Stomach smooth muscle (tissue), 2 donors: ENCODE results near the gene TMEM127.

Experiments
- H3K27ac ChIP-seq: one replicate; pipeline ENCODE4 v1.7.0; 2013; ENCODE audit warnings: mild to moderate bottlenecking, low read length, inconsistent platforms
- H3K27me3 ChIP-seq, 2 donors: one replicate each; pipeline ENCODE4 v1.7.0; 2013; ENCODE audit warnings: low read length in 2 of 2; ENCODE audit not compliant: insufficient read depth in 2 of 2, control insufficient read depth in 1 of 2
- H3K36me3 ChIP-seq, 2 donors: one replicate each; pipeline ENCODE4 v1.7.0; 2013; ENCODE audit warnings: low read length in 2 of 2; ENCODE audit not compliant: control insufficient read depth in 2 of 2, insufficient read depth in 2 of 2
- H3K4me1 ChIP-seq: one replicate; pipeline ENCODE4 v1.7.0; 2013; ENCODE audit warnings: low read length; ENCODE audit not compliant: control insufficient read depth, insufficient read depth
- H3K4me3 ChIP-seq, 2 donors: one replicate each; pipeline ENCODE4 v1.7.0; 2013; ENCODE audit warnings: low read length in 2 of 2
- H3K9ac ChIP-seq, 2 donors: one replicate each; pipeline ENCODE4 v1.7.0; 2013; ENCODE audit warnings: low read length in 2 of 2, mild to moderate bottlenecking in 1 of 2
- H3K9me3 ChIP-seq, 2 donors: one replicate each; pipeline ENCODE4 v1.7.0; 2013; ENCODE audit warnings: low read length in 2 of 2; ENCODE audit not compliant: control insufficient read depth in 2 of 2
- donor health status: healthy.
- donor health status: Pancreatic carcinoma.

TMEM127 gene

GRCh38 chr2:96251721-96252292 is 14.0 kb downstream of the TMEM127 start:
- Histone ChIP-seq H3K27ac (no peak overlapping the region), H3K9ac (no peak overlapping the region), H3K9me3 (no peaks in the 10 kb centered on the region), H3K4me1 (peaks cover 20% of the 10 kb centered on the region), H3K27me3 (no peaks in the 10 kb centered on the region), H3K36me3 (peaks cover 34 to 40% of the 10 kb centered on the region in 2 donors), H3K4me3 (no peak overlapping the region)

DNA sequence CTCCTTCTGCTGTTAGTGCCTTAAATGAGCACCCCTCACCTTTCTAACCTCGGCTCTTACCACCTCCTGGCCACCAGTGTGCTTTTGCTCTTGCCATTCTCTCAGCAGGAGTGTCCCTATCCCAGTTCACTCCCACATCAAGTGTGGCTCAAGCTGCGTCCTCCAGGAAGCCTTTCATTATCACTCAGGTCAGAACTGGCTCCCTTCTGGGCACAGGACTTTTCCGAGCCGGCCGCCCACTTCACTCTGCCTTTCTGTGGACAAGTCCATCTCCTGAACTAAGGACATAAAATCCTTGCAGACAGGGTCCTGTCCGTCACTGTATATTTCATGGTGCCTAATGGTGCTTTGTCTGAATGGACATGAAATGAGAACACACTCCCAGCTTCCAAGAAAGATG is 15.6 kb downstream of the TMEM127 start:
- Histone ChIP-seq H3K27ac (no peak overlapping the region), H3K9me3 (no peaks in the 10 kb centered on the region), H3K9ac (no peak overlapping the region), H3K4me1 (peaks cover 20% of the 10 kb centered on the region), H3K27me3 (no peaks in the 10 kb centered on the region), H3K4me3 (no peak overlapping the region), H3K36me3 (peaks cover 30 to 38% of the 10 kb centered on the region in 2 donors)

- no peak overlapping the region for H3K4me3 ChIP-seq
- H3K9me3 ChIP-seq, result no peaks in the 10 kb centered on the region
- H3K9ac ChIP-seq, result no peak overlapping the region
- peaks cover 25 to 33% of the 10 kb centered on the region in 2 donors for H3K36me3 ChIP-seq
- no peak overlapping the region for H3K27ac ChIP-seq
- H3K27me3 ChIP-seq, result no peaks in the 10 kb centered on the region
- H3K4me1 ChIP-seq, result peaks cover 20% of the 10 kb centered on the region
Observed at GRCh38 chr2:96249654-96250053, 16.1 kb downstream of the TMEM127 start.

DNA sequence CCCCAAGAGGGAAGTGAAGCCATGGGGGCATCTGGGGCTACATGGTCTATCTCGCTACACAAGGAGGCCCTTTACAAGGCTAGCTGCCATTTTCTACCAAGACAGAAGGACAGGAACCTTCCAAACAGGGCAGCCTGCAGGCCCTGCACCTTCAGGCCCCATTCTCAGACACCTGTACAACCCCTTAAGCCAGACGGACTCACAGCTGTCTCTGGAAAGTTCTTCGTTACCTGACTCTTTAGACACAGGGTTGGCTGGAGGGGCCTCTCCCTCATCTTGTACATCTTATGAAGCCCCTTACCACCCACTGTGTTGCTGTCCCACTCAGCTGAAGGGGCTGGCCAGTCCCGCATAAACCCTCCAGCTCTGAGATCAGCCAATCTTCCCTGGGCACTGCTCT is 17.2 kb downstream of the TMEM127 start:
- H3K9ac ChIP-seq, result no peak overlapping the region
- no peak overlapping the region for H3K4me3 ChIP-seq
- no peak overlapping the region for H3K27ac ChIP-seq
- no peaks in the 10 kb centered on the region for H3K27me3 ChIP-seq
- H3K4me1 ChIP-seq, result peaks cover 18% of the 10 kb centered on the region
- H3K9me3 ChIP-seq, result no peaks in the 10 kb centered on the region
- H3K36me3 ChIP-seq, result peaks cover 16 to 22% of the 10 kb centered on the region in 2 donors

- H3K9me3 ChIP-seq, result no peaks in the 10 kb centered on the region
- H3K27me3 ChIP-seq, result no peaks in the 10 kb centered on the region
- no peak overlapping the region for H3K27ac ChIP-seq
- H3K4me3 ChIP-seq, result no peak overlapping the region
- H3K4me1 ChIP-seq, result peaks cover 18% of the 10 kb centered on the region
- H3K9ac ChIP-seq, result no peak overlapping the region
- peaks cover 12 to 15% of the 10 kb centered on the region in 2 donors for H3K36me3 ChIP-seq
Observed at GRCh38 chr2:96247896-96248295, 17.9 kb downstream of the TMEM127 start.

DNA sequence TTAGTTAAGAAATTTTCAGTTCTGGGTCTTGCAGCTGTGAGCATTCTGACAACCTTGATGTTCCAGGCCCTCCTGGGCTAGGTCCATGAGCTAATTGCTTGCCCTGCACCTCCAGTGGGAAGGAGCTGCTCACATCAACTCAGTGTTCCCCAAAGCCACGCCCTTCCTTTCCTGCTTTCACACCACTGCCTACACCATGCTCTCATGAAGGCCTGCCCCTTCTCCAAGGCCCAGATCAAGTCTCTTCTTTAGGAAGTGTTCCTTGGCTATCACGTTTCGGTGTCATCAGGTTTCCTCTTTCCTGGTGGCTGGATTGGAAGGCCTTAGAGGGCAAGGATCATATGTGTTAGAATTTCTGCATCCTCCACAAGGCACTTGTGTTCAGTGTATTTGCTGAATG is 18.8 kb downstream of the TMEM127 start:
- Histone ChIP-seq H3K4me1 (peaks cover 16% of the 10 kb centered on the region), H3K27me3 (no peaks in the 10 kb centered on the region), H3K36me3 (peaks cover 4 to 7% of the 10 kb centered on the region in 2 donors), H3K9me3 (no peaks in the 10 kb centered on the region), H3K9ac (no peak overlapping the region), H3K4me3 (no peak overlapping the region), H3K27ac (no peak overlapping the region)

DNA sequence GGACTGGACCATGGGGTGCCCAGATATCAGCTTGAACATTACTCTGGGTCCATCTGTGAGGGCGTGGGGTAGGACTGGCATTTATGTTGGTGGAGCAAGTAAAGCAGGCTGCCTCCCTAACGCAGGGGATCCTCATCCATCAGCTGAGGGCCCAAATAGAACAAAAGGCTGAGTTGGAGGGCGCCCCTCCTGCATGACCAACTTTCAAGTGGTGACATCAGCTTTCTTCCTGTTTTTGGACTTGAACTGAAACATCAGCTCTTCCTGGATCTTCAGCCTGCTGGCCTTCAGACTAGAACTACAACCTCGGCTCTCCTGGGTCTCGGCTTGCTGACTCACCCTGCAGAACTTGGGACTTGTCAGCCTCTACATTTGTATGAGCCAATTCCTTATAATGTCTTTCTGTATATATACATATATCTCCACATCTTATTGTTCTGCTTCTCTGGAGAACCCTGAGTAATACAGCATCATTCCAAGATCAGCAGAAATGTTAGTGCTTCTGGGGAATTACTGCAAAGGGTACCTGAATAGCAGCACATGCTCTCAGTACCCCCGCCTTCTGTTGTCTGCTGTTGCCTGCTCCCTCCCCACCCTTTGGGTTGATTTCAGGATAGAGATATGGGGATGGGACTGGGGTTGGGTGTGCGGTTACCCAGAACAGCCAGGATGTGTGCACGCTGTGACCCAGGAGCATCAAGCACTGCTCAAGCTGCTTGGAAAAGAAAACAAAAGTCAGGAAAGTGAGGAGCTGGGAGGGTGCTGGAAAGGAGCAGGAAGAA is 20.0 kb downstream of the TMEM127 start:
- Histone ChIP-seq H3K27ac (no peak overlapping the region), H3K4me3 (no peak overlapping the region), H3K27me3 (no peaks in the 10 kb centered on the region), H3K36me3 (peaks cover 0 to 4% of the 10 kb centered on the region in 2 donors), H3K9me3 (no peaks in the 10 kb centered on the region), H3K4me1 (peaks cover 10% of the 10 kb centered on the region), H3K9ac (no peak overlapping the region)

DNA sequence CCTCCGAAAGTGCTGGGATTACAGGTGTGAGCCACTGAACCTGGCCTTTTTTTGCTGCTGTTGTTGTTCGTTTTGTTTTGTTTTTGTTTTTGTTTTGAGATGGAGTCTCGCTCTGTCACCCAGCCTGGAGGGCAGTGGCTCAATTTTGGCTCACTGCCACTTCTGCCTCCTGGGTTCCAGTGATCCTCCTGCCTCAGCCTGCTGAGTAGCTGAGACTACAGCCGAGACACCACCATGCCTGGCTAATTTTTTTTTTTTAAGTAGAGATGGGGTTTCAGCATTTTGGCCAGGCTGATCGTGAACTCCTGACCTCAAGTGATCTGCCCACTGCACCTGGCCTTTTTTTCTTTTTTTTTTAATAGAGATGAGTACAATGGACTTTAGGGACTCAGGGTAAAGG is 22.0 kb downstream of the TMEM127 start:
- no peaks in the 10 kb centered on the region for H3K9me3 ChIP-seq
- H3K4me3 ChIP-seq, result no peak overlapping the region
- peaks cover 4 to 5% of the 10 kb centered on the region in 2 donors for H3K36me3 ChIP-seq
- no peaks in the 10 kb centered on the region for H3K4me1 ChIP-seq
- H3K27ac ChIP-seq, result no peak overlapping the region
- no peak overlapping the region for H3K9ac ChIP-seq
- H3K27me3 ChIP-seq, result no peaks in the 10 kb centered on the region

DNA sequence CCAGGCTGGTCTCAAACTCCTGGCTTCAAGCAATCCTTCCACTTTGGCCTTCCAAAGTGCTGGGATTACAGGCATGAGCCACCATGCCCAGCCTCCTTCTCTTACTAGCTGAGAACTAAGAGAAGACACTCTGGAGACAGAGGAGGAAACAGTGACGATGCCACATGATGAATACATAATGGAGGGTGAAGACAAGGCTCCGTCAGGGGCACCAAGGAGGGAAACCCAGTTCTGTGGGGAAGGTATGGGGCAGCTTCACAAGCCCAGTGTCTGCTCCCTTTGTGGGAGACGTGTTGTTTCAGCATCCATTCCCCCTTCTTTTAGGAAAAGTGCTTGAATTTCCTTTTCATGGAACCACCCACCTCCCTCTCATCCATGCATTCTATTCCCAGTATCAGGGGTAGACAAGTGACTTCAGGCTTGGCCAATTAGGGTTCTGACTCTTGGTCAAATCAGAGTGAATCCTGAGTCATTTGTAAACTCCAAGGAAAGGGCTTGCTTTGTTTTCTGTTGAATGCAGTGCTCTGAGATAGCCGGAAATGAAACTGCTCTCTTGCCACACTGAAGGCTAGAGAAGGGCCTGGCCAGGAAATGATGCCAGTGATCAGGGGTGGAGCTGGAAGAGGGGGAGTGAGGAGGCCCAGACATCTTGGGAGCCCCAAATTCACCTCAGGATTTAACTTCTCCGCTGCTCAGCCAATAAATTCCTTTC is 23.7 kb downstream of the TMEM127 start:
- peak overlapping the region; percentile 31 for H3K27ac ChIP-seq
- no peak overlapping the region for H3K4me3 ChIP-seq
- no peaks in the 10 kb centered on the region for H3K27me3 ChIP-seq
- peaks cover 4 to 5% of the 10 kb centered on the region in 2 donors for H3K36me3 ChIP-seq
- H3K4me1 ChIP-seq, result no peaks in the 10 kb centered on the region
- no peak overlapping the region for H3K9ac ChIP-seq
- no peaks in the 10 kb centered on the region for H3K9me3 ChIP-seq

GRCh38 chr2:96241227-96241626 is 24.6 kb downstream of the TMEM127 start:
- H3K9me3 ChIP-seq, result no peaks in the 10 kb centered on the region
- no peak overlapping the region for H3K27ac ChIP-seq

More at GRCh38 chr2:96241227-96241626, 24.6 kb downstream of the TMEM127 start:
- Histone ChIP-seq H3K4me3 (no peak overlapping the region), H3K27me3 (no peaks in the 10 kb centered on the region), H3K9ac (no peak overlapping the region), H3K4me1 (no peaks in the 10 kb centered on the region), H3K36me3 (peaks cover 4 to 5% of the 10 kb centered on the region in 2 donors)
